GM18520 (cell line): Measurements from ENCODE around the gene RFX5.

Experiments used
- ATAC-seq: cut with Tn5 transposase; IDR thresholded peaks from one replicate; pipeline ENCODE4 v1.9.1; 2021; ENCODE audit not compliant: unreplicated experiment

The RFX5 gene

DNA sequence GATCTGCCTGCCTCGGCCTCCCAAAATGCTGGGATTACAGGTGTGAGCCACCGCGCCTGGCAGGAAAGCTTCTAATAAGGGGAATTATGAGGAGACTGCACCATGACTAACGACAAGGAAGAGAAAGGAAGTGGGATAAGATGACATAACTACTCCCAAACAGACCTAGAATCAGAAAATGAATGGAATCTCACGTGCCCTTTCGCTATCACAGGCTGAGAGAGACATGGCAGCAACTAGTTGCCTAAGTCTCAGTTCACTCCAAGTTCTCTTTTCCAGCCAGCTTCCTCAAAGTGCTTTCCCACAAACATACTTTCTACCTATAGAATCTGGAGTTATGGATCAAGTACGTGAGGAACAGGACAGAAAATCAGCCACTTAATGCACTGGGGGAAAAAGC, 21.8 kb downstream of the RFX5 start:
- no peak for ATAC-seq

DNA sequence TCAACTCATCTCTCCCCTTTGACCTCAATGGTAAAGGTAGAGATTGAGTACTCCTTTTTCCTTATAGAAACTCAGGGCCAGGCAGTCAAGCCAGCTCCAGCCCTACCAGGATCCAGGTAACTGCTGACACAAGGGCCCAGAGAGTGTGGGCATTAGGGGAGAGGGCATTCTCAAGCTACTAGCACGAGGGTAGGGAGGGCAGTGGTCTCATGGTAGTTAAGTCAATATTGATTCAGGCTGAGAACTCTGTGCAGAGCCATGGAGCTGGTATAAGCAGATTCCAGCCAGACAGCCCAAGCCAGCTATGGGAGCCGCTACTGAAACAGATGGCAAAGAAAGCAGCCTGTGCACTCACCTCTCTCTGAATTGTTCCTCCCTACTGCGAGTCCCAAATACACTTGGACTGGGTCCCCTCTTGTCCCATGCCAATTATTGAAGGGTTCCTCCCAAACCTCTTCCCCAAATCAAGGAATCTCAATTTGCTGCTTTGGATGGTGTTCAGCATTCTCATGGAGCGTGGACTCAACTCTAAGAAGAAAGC, 22.6 kb downstream of the RFX5 start:
- ATAC-seq, result no peak

DNA sequence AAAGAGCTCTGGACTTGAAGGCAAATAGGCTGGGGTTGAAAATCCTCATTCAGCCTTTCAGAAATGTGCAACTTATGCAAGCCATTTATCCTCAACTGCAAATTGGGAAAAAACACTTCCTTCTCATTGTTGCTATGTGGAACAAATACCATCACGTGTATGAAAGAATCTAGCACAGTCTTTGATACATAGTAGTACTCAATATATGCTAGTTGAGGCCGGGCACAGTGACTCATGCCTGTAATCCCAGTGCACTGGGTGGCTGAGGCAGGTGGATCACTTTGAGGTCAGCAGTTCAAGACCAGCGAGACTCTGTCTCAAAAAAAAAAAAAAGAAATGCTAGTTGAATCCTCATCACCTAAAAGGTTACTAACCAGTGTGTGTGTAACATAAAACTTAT, 28.1 kb downstream of the RFX5 start:
- ATAC-seq, result no peak

DNA sequence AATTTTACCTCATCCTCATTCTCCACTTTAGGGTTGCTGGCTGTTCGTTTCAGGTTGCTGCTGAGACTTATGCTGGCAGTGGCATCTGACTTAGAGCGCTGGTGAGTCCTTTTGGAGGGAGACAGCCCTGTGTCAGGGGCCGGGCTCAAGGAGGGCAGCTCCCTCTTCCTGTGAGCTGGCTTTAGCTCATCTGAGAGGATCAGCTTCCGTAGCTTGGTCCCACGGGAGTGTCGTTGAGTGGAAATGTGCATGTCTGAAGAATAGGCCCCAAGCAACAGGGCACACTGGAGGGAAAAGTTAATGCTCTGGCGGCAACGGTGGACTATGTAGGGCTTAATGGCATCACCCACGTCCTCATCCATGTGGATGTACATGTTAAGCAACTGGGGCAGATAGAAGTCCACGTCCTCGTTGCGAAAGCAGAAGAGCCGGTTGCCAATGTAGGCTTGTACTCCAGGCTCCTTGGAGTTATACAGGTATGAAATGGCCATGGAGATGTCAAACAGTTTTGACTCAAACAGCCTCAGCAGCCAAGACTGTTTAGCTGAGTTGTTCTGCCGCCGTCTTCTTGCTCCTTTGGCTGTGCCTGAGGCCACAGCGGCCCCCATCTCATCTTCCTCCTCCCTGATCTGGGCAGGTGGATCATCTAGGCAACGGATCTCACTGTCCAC, 31.4 kb downstream of the RFX5 start:
- ATAC-seq, result no peak

DNA sequence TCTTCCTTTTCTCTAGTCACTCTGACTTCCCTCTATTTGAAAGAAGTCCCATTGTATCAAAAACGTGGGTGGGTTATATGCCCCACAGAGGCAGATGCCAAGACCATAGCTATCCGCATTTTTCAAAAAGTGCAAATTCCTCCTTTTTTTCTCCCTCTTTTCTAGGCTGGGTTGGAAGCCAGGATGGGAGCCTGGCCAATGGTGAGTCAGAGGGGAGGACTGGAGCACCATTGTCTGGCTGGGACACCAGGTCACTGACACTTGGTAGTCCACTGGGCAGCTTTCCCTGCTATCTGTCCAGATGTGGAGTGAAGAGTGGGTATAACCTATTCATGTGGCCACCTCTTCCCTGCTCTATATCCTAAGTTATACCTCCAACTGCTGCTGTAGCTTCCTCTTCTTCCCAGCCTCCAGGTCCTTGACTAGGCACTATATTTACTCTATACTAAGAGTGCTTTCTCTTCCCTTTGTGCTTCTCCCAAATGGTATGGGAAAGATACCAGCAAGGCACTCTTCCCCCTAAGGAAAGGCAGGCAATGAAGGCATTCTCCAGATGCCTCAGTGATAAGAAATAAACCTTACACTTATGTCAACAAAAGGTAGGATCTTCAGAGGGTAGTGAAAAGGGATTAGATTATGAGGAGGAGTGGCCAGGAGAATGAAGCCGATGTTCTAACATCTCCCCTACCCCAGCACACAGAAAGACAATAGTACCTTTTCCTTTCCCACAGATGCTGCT, 32.7 kb downstream of the RFX5 start:
- no peak for ATAC-seq

DNA sequence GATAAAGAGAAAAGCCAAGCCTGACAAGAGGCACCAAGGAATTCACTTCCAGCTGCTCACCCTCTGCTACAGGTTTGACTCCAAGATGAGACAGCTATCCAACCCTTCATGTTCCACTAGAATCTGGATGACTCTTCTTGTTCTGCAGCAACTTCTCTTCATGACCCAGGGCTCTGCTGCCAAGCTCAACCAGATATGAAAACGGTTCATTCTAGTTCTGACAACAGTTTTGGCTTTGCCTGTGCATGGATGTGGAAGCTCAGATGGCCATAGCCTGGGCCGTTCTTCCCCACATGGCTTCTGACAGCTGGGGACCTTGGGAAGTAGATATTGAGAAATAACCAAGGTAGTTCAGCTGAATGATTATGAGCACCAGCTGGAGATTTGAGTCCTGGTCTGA, 33.6 kb downstream of the RFX5 start:
- no peak for ATAC-seq

DNA sequence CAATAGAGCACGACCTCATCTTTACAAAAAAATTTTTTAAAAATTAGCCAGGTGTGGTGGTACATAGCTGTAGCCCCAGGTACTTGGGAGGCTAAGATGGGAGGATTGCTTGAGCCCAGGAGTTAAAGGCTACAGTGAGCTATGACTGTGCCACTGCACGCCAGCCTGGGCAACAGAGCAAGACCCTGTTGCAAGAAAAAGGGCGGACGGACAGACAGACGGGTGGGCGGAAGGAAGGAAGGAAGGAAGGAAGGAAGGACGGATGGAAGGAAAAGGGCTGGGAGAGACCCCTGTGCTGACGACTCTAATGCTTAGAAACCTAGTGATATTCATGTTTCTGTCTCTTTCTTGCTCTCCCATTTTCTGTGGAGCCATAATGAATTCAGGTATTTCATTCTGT, 34.2 kb downstream of the RFX5 start:
- no peak for ATAC-seq

GRCh38 chr1:151312411-151312810, 34.6 kb downstream of the RFX5 start:
- ATAC-seq, result no peak

- no peak for ATAC-seq
Observed at GRCh38 chr1:151311589-151312331, 35.3 kb downstream of the RFX5 start.

DNA sequence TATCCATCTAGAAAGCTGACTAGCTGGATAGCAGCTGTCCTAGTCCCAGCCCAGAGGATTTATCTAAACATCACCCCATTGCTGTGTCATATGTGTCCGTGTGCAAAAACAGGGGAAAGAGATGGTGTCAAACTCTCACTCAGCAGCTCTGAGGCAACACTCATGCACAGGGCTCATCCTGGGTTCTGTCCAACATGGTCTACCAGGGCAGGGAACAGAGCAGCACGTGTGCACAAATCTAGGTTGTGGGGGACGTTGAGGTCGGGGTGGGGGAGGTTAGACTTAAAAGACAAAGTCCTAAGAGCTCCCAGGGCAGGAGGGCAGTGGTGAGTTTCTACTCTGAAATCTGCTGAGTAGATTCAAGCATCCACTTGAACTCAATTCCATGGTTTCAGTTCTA, 36.0 kb downstream of the RFX5 start:
- no peak for ATAC-seq

GRCh38 chr1:151309811-151310323, 37.2 kb downstream of the RFX5 start:
- ATAC-seq, result no peak

DNA sequence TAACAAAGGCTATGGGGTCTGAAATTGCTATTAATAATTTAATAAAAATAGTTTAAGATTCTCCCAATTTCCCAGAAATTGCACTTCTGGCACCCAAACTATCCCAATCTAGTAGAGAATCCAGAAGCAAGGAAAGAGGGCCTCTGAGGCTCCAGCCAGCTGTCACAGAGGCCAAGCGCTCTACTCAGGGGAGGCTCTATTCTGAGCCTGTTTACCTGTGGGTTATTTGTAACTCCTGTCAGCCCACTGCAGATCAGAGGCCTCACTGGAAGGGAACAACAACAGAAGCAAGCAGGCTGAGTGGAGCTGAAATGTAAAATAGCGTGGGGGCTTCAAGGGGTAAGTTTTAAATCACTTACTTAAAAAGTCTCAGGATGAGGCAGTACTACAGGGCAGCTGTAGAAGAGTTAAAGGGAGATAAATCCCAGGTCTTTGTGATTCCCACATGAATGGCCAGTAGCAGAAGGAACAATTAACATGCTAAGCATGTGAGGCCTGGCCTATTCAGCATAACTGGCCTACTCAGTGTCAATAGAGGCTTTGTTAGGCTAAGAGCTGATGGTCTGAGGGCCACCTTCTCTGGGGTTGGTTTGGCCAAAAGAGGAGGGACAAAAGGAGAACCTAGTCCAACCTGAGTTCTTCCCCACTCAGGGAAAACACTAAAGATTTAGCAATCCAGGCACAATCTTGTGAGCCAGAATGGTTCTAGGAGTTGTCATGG, 52.1 kb downstream of the RFX5 start:
- ATAC-seq, result no peak

GRCh38 chr1:151293093-151293492, 54.0 kb downstream of the RFX5 start:
- ATAC-seq, result no peak

DNA sequence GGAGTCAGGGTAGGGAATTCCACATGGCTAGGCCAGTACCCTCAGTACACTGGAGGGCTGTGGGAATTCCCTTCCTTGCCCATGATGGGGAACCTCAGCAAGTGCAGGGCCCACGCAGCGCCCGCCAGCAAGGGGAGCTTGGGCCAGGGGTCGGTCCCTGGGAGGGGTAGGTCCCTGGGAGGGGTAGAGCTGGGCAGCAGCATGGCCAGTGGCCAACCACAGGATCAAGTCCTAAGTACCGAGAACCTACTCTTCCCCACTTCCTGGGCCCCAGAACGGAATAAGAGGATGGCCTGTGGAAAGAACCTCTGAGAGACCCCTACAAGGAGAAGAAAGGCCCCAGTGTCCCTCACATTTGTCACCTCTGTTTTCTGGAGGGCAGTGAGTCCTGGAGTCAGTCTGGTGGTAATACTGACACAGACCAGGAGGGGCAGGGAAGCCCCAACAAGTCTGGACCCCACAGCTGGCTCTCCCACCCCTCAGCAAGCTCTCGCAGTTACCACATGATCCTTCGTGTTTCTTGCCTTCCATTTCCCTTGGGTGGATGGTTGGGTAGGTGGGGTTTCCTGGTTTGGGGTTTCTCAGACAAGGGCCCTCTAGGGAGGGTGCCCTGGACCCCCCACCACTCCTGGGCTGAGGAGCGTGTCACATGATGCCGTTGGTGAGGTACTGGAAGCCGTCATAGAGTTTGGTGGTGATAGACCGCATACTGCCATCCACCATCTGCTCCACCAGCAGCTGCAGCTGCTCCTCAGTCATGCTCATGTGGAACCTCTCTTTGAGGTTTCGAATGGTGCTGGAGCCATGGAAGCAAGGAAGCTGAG, 54.6 kb downstream of the RFX5 start:
- no peak for ATAC-seq

DNA sequence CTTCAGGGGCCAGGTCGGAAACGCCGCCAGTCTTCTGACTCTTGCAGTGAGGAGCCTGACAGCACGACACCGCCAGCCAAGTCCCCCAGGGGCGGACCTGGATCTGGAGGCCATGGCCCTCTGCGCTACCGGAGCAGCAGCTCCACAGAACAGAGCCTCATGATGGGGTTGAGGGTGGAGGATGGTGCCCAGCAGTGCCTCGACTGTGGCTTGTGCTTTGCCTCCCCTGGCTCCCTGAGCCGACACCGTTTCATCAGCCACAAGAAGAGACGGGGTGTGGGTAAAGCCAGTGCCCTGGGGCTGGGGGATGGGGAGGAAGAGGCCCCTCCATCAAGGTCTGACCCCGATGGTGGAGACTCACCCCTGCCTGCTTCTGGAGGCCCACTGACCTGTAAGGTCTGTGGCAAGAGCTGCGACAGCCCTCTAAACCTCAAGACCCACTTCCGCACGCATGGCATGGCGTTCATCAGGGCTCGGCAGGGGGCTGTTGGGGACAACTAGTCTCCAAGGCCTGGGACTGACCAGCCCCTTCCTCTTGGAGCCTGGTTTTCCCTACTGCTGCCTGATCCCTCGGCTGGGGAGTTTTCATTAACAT, 56.2 kb downstream of the RFX5 start:
- no peak for ATAC-seq
